NCI-H748 treated with DMSO at 0.1 percent for 48 hours (cell line): Measurements from ENCODE around the gene CSKMT.
"Not testable (repeated sequence)": the region's sequence is repeated elsewhere in the genome, so short reads cannot be mapped to it uniquely, and the experiment has no call there.

Experiments
- DNase-seq: peaks from one replicate; lab custom pipeline; 2025; lab: John Stamatoyannopoulos, UW

The CSKMT gene

GRCh38 chr11:62656796-62657429, 8.2 kb upstream of the CSKMT start:
- no peak for DNase-seq

DNA sequence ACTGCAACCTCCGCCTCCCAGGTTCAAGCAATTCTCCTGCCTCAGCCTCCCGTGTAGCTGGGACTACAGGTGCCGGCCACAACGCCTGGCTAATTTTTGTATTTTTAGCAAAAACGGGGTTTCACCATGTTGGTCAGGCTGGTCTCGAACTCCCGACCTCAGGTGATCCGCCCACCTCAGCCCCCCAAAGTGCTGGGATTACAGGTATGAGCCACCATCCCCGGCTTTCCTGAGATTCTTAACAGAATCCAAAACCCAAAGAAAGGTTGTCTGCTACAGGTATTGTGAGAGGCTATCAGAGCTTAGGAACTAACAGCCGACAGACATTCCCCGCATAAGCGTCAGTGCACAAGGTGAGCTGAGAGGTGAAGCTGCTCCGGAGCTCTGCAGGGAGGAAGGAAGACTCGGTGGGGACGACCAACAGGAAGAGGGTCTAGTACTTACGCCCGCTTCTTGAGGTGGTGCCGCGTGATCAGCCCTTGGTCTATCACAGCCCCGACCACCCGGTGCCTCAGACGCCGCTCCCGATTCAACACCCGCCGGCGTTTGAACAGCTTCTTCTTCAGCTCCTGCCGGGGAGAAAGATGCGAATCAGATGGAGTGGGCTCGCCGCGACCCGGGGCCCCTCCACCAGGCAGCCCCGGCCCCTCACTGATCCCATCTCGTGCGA, 572 bp upstream of the CSKMT start:
- peak; percentile 53 for DNase-seq

GRCh38 chr11:62665599-62666258, 617 bp downstream of the CSKMT start:
- DNase-seq: peak; percentile 55

- no peak for DNase-seq
These were observed 1.3 kb downstream of the CSKMT start for GRCh38 chr11:62666259-62666926.

DNA sequence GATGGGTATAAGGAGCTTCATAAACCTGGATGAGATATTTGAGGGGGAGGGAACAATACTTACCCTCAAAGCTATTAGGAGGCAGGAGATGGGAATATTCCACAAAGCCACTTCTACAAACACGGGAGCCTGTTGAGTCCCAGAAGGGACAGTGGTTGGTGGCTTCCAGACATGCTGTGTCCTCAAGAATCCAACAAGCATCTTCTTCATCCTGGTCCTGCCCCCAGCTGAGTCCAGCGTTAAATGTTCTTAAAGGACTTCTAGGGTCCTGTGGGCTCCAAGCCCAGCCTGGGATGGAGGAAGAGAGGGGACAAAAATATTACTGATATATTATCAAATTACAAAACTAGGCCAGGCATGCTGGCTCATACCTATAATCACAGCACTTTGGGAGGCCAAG, 2.3 kb downstream of the CSKMT start:
- no peak for DNase-seq

- DNase-seq: no peak
These were observed 4.5 kb downstream of the CSKMT start for GRCh38 chr11:62669420-62670161.

DNA sequence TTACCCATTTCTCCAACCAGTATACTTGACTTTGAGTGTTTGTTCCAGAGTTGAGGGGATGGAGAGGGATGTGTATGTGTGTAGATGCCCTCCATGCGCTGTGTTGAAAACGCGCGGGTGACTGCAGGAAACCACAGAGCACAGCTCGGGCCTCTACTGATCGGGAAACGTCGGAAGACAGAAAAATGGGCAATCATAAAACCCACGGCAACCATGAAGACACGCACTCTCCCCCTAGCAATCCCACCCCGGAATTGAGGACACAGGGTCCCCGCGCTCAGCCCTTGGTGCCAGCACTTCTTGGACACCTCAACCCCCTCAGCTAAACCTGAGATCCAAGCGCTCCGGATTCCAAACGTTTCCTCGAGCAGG, 6.1 kb downstream of the CSKMT start:
- no peak for DNase-seq

- DNase-seq: peak; percentile 74
These were observed 6.7 kb downstream of the CSKMT start, which contains the start of the genes LBHD1 and UQCC3 for GRCh38 chr11:62671608-62672389. LBHD1 (minus strand) TSS chr11:62672267; CDS start chr11:62670031, 2,236 bp downstream. UQCC3 (plus strand) TSS chr11:62671673; CDS start chr11:62671746, 73 bp downstream.

DNA sequence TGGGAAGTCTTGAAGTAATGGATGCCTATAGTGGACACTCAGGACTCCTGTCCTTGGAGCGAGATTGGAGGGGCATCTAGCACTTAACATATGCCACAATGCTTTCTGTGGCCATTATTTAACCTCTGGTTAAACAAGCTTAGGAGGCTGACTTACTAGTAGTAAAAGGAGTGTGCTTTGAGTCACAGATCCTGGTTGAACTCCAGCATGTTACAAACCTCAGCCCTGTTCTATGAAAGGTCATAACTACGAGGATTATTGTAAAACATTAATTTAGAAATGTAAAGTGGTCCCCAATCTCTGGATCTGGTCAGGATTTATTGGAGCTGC, 8.0 kb downstream of the CSKMT start:
- no peak for DNase-seq

DNA sequence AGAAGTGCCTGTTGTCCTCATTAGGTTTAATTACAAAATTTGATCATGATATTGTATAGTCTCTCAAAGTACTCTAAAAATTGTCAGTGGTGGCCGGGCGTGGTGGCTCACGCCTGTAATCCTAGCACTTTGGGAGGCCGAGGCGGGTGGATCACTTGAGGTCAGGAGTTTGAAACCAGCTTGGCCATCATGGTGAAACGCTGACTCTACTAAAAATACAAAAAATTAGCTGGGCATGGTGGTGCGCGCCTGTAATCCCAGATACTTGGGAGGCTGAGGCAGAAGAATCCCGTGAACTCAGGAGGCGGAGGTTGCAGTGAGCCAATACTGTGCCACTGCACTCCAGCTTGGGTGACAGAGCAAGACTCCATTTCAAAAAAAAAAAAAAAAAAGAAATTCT, 10.3 kb downstream of the CSKMT start:
- DNase-seq: not testable (repeated sequence)

DNA sequence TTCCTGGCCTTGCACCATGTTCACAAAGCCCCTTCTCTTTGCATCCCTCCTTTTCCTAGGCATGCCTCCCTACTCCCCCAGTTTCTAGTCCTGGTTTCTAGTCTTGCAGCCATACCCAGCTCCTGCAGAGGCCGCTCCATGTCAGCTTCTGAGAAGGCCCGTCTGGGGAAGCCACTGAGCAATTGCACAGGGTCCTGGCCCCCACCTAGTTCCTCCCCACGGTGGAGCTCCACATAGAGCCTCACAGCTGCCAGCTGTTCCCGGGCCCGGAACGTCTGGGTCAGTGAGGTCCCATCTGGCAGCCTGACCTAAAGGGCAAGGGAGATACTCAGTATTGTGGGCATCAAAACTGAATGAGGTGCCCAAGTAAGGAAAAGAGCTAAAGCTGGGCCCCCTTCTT, 11.6 kb downstream of the CSKMT start:
- DNase-seq: no peak

DNA sequence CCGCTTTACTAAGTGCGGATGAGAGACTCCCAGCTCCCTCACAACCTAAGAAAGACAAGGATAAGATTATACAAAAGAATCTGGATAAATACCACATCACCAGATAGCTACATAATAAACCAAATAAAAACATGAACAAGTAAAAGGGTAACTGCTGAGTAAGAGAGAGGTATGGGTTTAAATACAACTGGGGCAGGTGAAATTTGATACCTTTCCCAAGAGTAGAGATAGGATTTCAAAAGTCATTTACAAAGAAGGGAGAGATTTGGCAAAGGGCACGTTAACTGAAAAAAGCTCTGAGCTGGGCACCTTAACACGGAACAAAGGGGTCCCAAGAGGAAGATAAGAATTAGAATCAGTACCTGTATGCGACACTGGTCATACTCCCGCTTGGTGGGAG, 12.0 kb downstream of the CSKMT start:
- no peak for DNase-seq

DNA sequence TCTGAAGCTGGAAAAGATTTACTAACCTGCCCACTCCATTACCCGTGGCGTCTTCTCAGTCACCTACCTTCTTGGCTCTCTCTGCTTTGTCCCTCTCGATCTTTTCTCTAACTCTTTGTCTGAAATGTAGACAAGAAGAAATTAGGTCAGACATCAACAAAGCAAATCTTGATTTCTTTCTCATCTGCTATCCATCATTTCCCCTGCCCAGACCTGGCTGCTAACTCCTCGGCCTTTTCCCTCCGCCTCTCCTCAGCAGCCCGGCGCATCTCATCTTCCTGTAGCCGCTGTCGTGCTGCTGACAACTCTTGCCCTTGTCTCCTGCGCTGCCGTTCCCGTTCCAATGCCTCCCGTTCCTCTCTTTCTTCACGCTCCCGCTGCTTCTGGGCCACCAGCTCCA, 12.6 kb downstream of the CSKMT start:
- no peak for DNase-seq

DNA sequence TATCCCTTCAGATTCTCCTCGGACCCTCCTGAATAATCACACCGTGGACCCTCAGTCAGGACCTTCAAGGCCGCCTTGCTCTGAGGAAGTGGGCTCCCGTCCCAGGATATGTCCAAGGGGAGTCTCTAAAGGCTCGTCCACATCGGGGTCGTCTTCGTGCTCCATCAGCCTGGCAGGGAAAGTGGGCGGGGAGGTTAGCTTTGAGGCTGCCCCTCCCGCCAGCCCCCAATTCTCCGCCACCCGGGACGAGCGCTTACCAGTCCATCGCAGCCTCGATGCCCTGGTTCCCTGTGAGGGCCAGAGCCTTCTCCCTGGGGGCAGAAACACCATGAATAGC, 13.3 kb downstream of the CSKMT start:
- no peak for DNase-seq

- peak; percentile 79 for DNase-seq
These were observed 13.9 kb downstream of the CSKMT start, which contains the start of gene UBXN1 for GRCh38 chr11:62678770-62679696. UBXN1 (minus strand) TSS chr11:62679073; CDS start chr11:62678923, 150 bp downstream.

GRCh38 chr11:62680825-62681240, 15.7 kb downstream of the CSKMT start:
- DNase-seq: no peak

- no peak for DNase-seq
These were observed 17.4 kb downstream of the CSKMT start for GRCh38 chr11:62682518-62682917.

GRCh38 chr11:62687508-62688396, 22.6 kb downstream of the CSKMT start:
- no peak for DNase-seq

DNA sequence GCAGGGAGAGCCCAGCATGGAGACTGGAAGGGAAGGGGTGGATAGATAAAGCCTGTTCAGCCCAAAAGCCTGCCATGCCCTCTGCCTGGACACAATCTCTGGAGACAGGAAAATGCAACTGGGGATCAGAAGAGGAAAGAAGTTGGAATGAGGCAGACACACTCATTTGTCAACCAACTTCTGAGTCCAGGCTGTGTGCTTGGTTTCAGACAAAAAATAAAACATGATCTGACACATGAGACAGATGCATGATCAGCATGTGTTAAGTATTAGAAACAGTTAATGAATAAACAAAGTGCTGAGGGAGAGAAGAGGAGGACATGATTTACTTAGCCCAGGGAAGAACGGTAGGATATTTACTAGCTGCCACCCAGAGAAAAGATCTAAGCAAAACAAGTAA, 23.4 kb downstream of the CSKMT start:
- DNase-seq: no peak
